Keratinocyte (primary cell): ENCODE measurements around the gene RNLS.

ENCODE experiments used
- EZH2 ChIP-seq: IDR thresholded peaks from one replicate; pipeline ENCODE4 v1.6.1; 2012; ENCODE audit warnings: inconsistent platforms, mild to moderate bottlenecking, low read length, moderate library complexity
- TF ChIP-seq, protein P1 (sequence below), 3 experiments: IDR thresholded peaks in 1 of 3; conservative IDR thresholded peaks in 1 of 3; optimal IDR thresholded peaks in 1 of 3; 2 replicates in 2 of 3; 3 replicates in 1 of 3; pipeline versions ENCODE3 to v1.5.1; 2011; ENCODE audit warnings: low read length in 3 of 3, mild to moderate bottlenecking in 3 of 3, moderate library complexity in 2 of 3, control low read depth in 1 of 3, inconsistent platforms in 1 of 3; ENCODE audit not compliant: insufficient read depth in 2 of 3; ENCODE audit errors: extremely low read depth in 1 of 3

DNA sequence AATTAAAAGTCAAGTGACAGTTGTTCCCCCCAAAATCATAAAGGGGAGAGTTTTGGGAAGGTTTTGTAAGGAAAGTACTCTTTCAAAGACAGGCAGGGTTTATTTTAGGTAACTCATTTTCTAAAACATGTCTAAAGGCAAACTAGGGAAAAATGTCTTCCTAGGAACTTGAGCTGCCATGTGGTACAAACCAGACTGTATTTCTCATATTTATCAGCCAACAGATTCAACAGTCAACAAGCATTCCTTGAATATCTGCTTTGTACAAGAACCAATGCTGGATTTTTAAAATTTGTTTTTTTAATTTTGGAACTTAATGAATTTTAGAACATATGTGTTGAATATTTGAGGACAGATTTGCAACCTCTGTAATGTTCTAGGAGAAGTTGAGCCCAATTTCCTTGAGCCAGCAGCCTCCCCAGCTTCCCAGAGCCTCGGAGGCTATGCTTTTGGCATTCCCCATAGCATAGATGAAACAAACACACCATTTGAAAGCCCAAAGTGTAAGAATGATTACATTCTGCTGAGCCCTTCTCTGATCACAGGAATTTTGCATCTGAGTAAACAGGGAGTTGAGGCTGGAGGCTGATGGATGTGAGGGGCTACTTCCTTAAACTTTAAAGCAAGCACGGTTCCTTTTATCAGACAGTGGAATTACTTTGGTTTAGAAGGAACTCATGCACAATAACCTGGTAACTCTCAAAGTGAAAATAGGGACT, 345.1 kb downstream of the RNLS start:
- TF ChIP-seq, protein P1, sequence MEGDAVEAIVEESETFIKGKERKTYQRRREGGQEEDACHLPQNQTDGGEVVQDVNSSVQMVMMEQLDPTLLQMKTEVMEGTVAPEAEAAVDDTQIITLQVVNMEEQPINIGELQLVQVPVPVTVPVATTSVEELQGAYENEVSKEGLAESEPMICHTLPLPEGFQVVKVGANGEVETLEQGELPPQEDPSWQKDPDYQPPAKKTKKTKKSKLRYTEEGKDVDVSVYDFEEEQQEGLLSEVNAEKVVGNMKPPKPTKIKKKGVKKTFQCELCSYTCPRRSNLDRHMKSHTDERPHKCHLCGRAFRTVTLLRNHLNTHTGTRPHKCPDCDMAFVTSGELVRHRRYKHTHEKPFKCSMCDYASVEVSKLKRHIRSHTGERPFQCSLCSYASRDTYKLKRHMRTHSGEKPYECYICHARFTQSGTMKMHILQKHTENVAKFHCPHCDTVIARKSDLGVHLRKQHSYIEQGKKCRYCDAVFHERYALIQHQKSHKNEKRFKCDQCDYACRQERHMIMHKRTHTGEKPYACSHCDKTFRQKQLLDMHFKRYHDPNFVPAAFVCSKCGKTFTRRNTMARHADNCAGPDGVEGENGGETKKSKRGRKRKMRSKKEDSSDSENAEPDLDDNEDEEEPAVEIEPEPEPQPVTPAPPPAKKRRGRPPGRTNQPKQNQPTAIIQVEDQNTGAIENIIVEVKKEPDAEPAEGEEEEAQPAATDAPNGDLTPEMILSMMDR (optimal IDR thresholded peaks at IDR 0.05 in 1 of 3, IDR thresholded peaks at IDR 0.05 in 1 of 3, conservative IDR thresholded peaks at IDR 0.05 in 1 of 3; ENCODE audit: extremely low read depth in 1 of 3, insufficient read depth in 2 of 3, low read length in 3 of 3): no peak
- TF ChIP-seq EZH2: no peak
